Right ventricle myocardium superior (tissue), 1 donor: ENCODE results near the gene PREX1. TPM values are rescaled to one million over a fixed set of nuclear protein-coding genes. Genes with fewer than 3 reads are reported as not detected.
A peak's percentile ranks its signal among the peaks of the same experiment; 100 is the strongest.
"Not testable (repeated sequence)": the region's sequence is repeated elsewhere in the genome, so short reads cannot be mapped to it uniquely, and the experiment has no call there.

Experiments
- ATAC-seq: fragments of 200-7000 bp; cut with Tn5 transposase; one replicate; pipeline ENCODE4 v1.9.1; 2020; ENCODE audit warnings: mild to moderate bottlenecking; ENCODE audit not compliant: poor library complexity
- DNase-seq: peaks from one replicate; pipeline ENCODE4 v3.0.0-alpha.2; 2020
- intact Hi-C: fragments of 100-400 bp; cut with DNase I; formaldehyde crosslinking; loops from one replicate; pipeline ENCODE4 v1.11.2; 2022
- total RNA-seq: library from RNA; stranded (reverse); fragmentation: NEBNext Ultra II Directional; extraction: Animal tissue kit (Norgen Biotek cat#: 25700); gene quantifications from one replicate; pipeline ENCODE4 v1.2.1, GENCODE V29; 2021
- donor health status: DM: no; HTN: yes; CAD: no; lungs with severe emphysema.

PREX1 gene
- total RNA-seq, 1 donor from 2014 or later, result 10.3 TPM

DNA sequence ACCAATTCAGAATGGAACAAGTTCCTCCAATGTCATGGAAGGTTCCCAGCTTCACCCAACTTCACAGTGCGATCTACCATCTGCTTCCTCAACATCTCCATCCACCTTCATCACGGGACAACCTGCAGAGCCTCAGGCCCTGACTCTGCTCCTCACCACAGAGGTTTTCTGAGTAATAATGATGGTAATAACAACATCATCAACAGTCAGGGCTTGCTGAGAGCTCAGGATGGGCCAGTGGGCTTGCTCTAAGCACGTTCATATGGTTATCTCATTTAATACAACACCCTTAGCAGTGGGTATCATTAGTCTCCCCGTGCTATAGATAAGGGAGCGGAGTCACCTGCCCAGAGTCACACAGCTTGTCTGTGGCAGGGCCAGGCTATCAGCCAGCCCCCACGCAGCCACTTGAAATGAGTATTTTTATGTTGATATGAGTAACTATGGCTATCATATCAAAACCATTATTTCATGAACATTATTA is 38.6 kb downstream of the PREX1 start:
- DNase-seq (no peak), ATAC-seq (no peak)
- intact Hi-C loops, result no loop called here

- DNase-seq (no peak), ATAC-seq (no peak)
- intact Hi-C loops, result no loop called here
Measured at GRCh38 chr20:48788486-48789072, 39.2 kb downstream of the PREX1 start.

DNA sequence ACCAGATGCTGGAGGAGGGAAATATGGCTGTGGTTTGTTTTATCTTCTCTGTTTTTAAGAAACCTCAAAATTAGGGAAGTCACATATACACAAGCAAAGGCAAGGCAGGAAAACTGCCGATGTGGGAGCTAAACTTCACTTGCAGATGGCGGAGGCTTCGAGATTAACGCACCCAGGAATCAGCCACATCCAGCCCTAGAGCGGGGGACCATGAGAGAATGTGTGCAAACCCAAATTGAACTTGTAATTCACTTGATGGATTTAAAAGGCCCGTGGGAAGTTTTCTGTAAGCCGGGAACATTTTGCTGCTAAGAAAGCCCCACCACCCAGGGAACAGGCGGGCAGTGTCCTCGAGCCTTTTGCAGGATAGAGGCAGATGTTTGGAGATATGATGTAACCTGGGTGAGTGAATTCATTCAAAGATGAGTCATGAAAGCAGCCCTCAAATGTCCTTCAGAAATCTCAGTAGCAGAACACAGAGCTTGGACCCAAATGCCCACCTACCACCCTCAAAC is 39.9 kb downstream of the PREX1 start:
- ATAC-seq, result no peak

GRCh38 chr20:48786951-48787705 is 40.7 kb downstream of the PREX1 start:
- intact Hi-C loops, result no loop called here
- DNase-seq, result no peak
- no peak for ATAC-seq

More for the DNA sequence above, 39.9 kb downstream of the PREX1 start:
- intact Hi-C loops, result no loop called here
- DNase-seq, result no peak

DNA sequence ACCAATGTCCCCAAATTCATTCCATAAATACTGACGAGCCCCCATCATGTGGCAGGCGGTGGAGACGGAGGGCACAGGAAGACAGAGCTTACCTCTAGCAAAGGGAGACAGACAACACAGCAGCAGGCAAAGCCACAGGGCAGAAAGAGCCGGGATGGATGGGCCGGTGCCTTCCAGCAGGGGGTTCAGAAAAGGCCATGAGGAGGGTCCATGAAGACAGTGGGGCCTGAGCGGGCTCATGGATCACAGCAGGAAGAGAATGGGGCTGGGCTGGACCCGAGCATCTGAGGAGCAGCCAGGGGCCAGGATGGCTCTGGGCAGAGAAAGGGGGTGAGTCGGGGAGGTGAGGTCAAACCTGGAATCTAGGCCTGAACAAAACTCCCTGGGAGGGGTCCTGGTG is 42.0 kb downstream of the PREX1 start:
- DNase-seq (no peak), ATAC-seq (no peak)
- intact Hi-C loops, result no loop called here

DNA sequence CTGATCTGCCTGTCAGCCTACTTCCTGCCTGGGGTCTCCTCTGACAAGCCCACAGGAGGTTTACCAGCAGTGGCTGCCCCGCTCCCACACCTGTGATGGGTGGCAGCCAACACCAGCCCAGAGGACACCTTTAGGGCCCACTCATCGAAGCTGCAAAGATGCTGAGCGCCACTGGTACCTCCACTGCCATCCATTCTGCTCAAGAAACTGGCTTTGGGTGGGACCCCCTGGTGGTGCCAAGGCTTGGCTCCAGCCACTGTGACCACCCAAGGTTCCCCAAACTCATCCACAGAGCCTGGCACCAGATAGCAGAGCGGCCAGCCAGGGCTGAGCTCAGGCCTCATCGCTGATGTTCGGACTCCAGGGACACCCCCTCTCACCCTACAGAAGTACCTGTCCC is 42.5 kb downstream of the PREX1 start:
- intact Hi-C loops, result no loop called here
- ATAC-seq, result no peak
- DNase-seq, result no peak

GRCh38 chr20:48784273-48784641 is 43.5 kb downstream of the PREX1 start:
- intact Hi-C loops, result no loop called here
- no peak for ATAC-seq
- DNase-seq, result no peak

DNA sequence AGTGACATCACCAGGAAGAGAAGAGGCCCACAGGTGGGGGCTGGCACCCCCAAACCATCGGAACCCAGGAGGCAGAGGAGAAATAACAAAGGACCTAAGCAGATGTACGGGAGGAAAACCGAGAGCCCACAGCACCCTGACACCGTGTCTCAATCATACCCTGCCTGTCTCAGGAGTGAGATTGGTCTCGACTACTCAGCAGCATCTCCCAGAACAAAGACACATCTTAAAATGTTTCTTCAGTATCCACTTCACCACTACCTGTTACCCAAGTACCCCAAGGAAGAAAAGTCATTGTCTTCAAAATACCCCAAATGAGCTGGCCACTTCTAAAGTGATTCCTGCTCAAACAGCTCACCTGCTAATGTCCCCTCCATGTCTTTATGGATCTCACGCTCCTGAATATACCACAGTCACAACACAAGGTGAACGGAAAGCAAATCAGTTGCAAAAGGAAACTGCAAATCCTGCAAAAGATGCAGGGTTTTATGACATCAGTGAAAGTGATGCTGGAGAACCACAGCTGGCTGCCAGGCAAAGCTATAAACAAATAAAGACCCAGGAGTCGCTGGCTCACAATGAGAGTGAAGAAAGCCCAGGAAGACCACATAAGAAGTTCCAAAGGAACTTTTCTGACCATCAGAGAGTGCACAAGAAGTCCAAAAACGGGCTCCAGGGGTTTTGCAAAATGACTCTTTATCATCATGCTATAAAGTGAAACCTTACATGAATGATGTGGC is 44.1 kb downstream of the PREX1 start:
- ATAC-seq, result no peak
- DNase-seq, result no peak
- intact Hi-C loops, result no loop called here

DNA sequence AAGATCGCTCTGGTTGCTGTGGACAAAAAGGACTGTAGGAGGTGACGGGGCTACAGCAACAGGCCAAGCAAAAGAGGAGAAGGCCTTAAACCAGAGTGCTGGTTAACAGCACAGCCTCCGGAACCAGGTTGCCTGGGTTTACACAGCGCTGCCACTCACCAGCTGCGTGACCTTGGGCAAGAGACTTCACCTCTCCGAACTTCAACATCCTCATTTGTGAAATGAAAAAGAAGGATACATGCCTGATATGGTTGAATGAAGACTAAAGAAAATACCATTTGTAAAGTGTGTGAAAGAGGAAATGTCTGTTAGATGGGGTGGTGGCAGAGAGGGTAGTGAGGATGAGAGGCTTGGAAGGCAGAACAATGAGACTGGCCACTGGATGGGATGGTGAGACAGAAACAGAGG is 44.9 kb downstream of the PREX1 start:
- DNase-seq (no peak), ATAC-seq (no peak)
- intact Hi-C loops, result no loop called here

DNA sequence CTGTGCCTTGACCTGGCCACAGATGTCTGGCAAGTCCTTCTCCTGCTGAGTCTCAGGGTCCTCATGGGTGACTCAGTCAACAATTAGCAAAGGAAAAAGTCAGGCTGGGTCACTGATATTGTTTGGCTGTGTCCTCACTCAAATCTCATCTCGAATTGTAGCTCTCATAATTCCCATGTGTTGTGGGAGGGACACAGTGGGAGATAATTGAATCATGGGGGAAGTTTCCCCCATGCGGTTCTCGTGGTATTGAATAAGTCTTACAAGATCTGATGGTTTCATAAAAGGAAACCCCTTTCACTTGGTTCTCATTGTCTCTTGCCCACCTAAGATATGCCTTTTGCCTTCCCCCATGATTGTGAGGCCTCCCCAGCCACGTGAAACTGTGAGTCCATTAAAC is 45.7 kb downstream of the PREX1 start:
- intact Hi-C loops, result no loop called here
- ATAC-seq (no peak), DNase-seq (no peak)

DNA sequence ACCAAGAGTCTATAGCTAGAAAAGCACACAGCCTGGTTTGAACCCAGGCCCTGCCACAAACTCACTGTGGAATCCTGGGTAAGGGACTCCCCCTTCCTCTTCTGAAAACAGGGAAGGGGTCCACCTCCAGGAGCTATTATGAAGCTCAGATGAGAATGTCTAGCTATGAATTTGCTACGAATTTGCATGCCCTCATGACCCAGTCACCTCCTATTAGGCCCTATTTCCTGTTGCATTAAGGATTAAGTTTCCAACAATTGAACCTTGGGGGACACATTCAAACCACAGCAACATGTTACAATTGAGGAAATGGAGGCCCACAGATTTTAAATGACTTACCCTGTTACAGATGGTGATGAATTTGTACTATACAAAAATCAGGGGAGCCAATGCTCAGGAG is 46.2 kb downstream of the PREX1 start:
- no peak for DNase-seq
- no peak for ATAC-seq
- intact Hi-C loops, result no loop called here

DNA sequence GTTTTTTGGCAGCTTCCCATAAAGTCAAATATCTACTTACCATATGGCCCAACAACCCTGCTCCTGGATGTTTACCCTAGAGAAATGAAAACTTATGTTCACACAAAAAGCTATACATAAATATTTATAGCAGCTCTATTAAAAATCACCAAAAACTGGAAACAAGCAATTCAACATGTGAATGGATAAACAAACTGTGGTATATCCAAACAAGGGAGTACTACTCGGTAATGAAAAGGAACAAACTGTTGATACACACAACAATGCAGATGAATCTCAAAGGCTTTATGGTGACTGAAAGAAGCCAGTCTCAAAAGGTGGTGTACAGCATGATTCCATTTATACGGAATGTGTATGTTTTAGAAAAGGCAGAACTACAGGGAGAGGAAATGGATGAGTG is 48.4 kb downstream of the PREX1 start:
- intact Hi-C loops, result no loop called here
- DNase-seq (no peak), ATAC-seq (no peak)

- intact Hi-C loops, result no loop called here
- DNase-seq (no peak), ATAC-seq (no peak)
Measured at GRCh38 chr20:48777821-48778220, 50.0 kb downstream of the PREX1 start.

GRCh38 chr20:48777005-48777404 is 50.8 kb downstream of the PREX1 start:
- intact Hi-C loops, result no loop called here
- ATAC-seq (no peak), DNase-seq (no peak)

- DNase-seq (no peak), ATAC-seq (no peak)
- intact Hi-C loops, result no loop called here
Measured at GRCh38 chr20:48776306-48776705, 51.5 kb downstream of the PREX1 start.

DNA sequence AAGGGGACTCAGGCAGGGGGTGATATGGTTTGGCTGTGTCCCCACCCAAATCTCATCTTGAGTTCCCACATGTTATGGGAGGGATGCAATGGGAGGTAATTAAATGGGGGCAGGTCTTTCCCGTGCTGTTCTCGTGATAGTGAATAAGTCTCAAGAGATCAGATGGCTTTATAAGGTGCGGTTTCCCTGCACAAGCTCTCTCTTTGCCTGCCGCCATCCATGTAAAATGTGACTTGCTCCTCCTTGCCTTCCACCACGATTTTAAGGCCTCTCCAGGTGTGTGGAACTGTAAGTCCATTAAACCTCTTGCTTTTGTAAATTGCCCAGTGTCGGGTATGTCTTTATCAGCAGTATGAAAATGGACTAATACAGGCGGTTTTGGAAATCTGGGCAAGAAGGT is 52.3 kb downstream of the PREX1 start:
- DNase-seq, ATAC-seq, intact Hi-C loops: not testable (repeated sequence)

GRCh38 chr20:48774696-48775095 is 53.1 kb downstream of the PREX1 start:
- intact Hi-C loops, result no loop called here
- ATAC-seq (no peak), DNase-seq (no peak)

- ATAC-seq (no peak), DNase-seq (no peak)
- intact Hi-C loops, result no loop called here
Measured at GRCh38 chr20:48773837-48774418, 53.9 kb downstream of the PREX1 start.

DNA sequence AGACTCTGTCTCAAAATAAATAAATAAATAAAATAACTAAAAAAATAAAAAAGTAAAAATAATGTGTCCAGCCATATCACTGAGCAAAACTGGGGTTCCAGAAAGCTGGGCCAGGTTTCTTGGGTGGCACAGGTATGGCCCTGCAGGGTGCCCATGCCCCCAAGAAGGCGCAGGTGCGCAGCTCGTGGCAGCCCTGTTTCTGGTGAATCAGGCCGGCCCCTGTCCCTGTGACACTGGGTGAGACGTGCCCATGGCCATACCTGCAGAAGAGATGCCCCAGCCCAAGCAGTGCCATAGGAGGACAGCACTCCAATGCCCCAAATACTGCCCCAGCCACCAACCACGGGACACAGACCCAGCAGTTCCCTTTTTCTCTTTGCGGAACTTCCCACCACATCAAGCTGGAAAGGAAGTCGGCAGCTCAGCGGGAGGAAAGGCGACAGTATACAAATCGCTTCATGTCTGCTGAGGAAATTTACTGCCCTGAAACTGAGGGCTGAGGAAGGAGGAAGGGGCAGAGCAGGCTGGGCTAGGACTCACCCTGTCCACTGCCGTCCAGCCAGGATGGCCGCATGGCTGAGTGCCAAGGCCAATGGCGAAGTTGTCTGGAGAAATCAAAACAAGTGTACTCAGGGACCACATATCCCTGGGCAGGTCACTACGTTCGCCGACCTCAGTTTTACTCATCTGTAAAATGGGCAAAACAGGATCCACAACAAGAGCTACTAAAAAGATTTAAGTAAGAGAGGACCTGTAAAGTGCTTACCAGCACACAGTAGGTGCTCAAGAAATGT is 55.4 kb downstream of the PREX1 start:
- DNase-seq, result peak; percentile 81
- peak; percentile 65 for ATAC-seq
- intact Hi-C loops, result no loop called here
